ENCODE data around the gene TGFBR3L.
"Not testable (repeated sequence)": the region's sequence is repeated elsewhere in the genome, so short reads cannot be mapped to it uniquely, and the experiment has no call there.

The TGFBR3L gene

GRCh38 chr19:7917267-7918061 is 2.8 kb downstream of the TGFBR3L start:
- peak; percentile 93 for DNase-seq (ENCODE audit: low spot score)

DNA sequence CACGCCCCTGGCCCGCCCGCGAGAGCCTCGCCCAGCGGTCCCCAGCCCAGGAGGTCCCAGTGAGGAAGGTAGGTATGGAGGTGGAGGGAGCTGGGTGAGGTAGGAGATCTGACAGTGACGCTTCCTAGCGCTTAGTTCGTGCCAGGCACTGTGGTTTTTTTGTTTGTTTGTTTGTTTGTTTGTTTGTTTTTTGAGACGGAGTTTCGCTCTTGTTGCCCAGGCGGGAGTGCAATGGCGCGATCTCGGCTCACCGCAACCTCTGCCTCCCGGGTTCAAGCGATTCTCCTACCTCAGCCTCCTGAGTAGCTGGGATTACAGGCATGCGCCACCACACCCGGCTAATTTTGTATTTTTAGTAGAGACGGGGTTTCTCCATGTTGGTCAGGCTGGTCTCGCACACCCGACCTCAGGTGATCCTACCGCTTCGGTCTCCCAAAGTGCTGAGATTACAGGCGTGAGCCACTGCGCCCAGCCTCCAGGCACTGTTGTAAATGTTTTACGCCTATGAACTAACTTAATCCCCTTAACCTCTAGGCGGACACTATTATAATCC is 3.5 kb downstream of the TGFBR3L start:
- DNase-seq (ENCODE audit: low spot score), result not testable (repeated sequence)

DNA sequence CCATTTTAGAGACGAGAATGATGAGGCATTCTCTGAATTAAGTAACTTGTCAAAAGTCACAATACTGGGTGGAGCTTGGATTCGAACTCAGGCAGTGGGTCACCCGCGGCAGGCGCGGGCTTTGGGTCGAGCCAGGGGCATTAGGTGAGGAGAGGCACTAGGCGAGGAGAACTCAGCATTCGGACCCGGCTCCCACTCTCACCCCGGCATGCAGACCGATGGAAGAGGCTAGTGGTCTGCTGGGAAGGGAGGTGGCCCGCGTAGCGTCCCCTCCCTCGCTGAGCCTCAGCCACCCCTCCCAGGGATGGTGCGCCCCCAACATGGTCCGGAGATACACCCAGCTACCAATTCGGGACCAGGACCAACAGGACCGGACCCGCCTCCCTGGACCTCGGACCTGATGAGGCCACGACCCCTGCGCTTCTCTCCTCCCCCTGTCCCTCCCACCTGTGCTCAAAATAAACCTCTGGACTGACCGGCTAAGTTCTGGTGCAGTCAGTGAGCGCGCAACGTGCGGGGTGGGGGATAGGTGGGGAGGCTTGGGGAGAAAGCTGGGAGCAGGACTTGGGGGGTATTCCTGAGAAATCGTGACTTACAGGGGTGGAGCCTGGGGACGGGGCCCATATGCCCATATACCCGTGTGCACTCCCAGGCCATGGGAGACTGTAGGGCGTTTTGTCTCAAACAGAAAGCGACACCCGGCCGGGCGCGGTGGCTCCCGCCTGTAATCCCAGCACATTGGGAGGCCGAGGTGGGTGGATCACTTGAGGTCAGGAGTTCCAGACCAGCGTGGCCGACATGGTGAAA is 4.2 kb downstream of the TGFBR3L start:
- peak; percentile 65 for DNase-seq (ENCODE audit: low spot score)

- peak; percentile 94 for DNase-seq (ENCODE audit: low spot score)
These were observed 5.2 kb downstream of the TGFBR3L start, which contains the start of gene SNAPC2 for GRCh38 chr19:7919610-7920518. SNAPC2 (plus strand) TSS chr19:7920338; CDS start chr19:7920367, 29 bp downstream.

DNA sequence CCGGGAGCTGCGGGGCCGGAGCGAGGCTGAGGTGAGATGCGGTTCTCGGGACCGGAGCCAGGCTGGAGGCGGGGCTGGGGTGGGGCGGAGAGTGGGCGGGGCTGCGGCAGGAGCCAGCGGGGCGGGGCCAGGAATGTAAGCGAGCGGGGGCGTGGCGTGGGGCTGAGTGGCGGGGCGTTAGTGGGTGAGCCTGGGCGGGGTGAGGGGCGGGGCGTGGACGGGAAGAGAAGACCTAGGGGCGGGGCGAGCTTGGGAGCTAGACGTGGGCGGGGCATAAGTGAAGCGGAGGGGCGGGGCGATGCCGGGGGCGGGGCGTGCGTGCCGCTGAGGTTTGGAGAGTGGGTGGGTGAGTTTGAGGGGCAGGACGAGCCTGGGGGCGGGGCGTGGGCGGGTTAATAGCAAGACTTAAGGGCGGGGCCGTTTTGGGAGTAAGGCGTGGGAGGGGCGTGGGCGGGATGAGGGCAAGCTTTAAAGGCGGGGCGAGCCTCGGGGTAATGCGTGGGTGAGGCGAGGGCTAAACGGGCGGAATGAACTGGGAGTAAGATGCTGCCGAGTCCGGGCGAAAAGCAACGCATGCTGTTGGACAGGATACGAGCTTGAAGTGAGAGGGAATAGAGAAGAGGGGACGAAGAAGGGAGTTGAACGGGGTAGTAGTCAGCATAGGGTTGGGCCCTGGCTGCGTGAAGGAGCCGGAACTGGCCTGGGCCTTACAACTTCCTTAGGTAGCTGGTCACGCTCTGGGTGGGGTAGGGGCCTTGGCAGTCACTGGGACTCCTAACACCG is 6.1 kb downstream of the TGFBR3L start:
- DNase-seq (ENCODE audit: low spot score), result peak; percentile 92

GRCh38 chr19:7921302-7921966 is 6.8 kb downstream of the TGFBR3L start:
- no peak for DNase-seq (ENCODE audit: low spot score)

- DNase-seq (ENCODE audit: low spot score), result no peak
These were observed 7.6 kb downstream of the TGFBR3L start for GRCh38 chr19:7921967-7922835.

- no peak for DNase-seq (ENCODE audit: low spot score)
These were observed 8.2 kb downstream of the TGFBR3L start for GRCh38 chr19:7922836-7923195.

- DNase-seq (ENCODE audit: low spot score), result no peak
These were observed 8.9 kb downstream of the TGFBR3L start for GRCh38 chr19:7923295-7924191.

DNA sequence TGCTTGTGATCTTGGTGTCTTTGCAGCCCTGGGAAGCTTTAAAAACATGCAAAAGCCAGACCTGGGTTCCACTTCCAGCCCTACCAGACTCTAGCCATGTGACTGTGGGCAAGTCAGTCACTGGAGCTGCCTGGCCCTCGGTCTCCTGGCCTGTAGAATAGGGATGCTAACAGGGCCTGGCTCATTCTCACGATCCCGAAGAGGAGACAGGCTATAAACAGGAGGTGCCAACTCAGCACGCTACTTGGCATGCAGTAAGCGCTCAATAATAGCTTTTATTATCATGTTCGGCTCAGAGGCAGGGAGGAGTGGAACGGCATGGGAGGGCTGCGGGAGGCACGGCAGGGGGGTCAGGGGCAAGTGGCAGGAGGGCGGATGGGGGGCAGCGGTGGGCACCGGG is 9.6 kb downstream of the TGFBR3L start:
- no peak for DNase-seq (ENCODE audit: low spot score)

GRCh38 chr19:7924651-7925170 is 10.1 kb downstream of the TGFBR3L start:
- DNase-seq (ENCODE audit: low spot score), result no peak

DNA sequence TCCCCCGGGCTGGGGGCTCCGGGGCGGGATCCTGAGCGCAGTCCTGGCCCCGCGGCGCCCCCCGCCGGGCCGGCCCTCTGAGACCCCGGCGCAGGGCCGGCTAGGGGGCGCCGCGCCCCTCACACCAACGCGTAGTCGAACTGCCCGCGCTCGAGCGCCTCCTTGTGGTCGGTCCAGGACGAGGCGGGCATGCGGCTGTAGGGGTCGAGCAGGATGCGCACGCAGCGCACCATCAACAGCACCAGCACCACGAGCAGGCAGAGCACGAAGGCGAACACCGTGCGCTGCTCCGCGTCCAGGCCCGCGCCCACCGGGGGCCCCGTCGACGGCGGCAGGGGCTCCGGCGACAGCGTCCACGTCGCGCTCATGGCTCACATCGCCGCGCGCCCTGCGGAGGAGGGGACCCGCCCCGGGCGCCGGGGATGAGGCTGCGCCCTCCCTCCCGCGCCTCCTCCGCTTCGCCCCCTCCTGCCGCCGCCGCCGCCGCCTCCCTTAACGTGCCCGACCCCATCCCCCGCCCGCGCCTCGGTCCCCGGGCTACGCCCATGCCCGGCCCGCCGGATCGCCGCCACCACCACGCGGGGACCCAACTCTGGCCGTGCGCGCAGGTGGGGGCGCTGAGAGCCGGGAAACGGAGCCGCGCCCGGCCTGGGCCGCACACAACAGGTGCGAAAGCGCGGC is 10.7 kb downstream of the TGFBR3L start:
- DNase-seq (ENCODE audit: low spot score), result peak; percentile 98

GRCh38 chr19:7926021-7926726 is 11.5 kb downstream of the TGFBR3L start, which contains the start of gene CTXN1:
CTXN1 (minus strand) TSS chr19:7926135; CDS start chr19:7925538, 597 bp downstream.
- DNase-seq (ENCODE audit: low spot score), result peak; percentile 90

GRCh38 chr19:7926727-7927604 is 12.3 kb downstream of the TGFBR3L start:
- DNase-seq (ENCODE audit: low spot score), result no peak

- no peak for DNase-seq (ENCODE audit: low spot score)
These were observed 13.1 kb downstream of the TGFBR3L start for GRCh38 chr19:7927605-7928333.
